Activated T-cell treated with anti-CD3 and anti-CD28 coated beads, Interleukin-2, amount 50 U/mL, for 1 hour (primary cell): ENCODE data around the gene CTDNEP1.
A peak's percentile ranks its signal among the peaks of the same experiment; 100 is the strongest.

Experiments
- DNase-seq: peaks from one replicate; pipeline ENCODE4 v3.0.0-alpha.2; 2020

The CTDNEP1 gene

GRCh38 chr17:7226721-7227710 is 24.5 kb downstream of the CTDNEP1 start:
- no peak for DNase-seq

GRCh38 chr17:7225711-7226331 is 25.7 kb downstream of the CTDNEP1 start:
- DNase-seq: no peak

GRCh38 chr17:7224661-7225111 is 26.8 kb downstream of the CTDNEP1 start:
- no peak for DNase-seq

- no peak for DNase-seq
Measured at GRCh38 chr17:7224110-7224509, 27.4 kb downstream of the CTDNEP1 start.

GRCh38 chr17:7223375-7223774 is 28.2 kb downstream of the CTDNEP1 start:
- no peak for DNase-seq

- no peak for DNase-seq
Measured at GRCh38 chr17:7222972-7223292, 28.6 kb downstream of the CTDNEP1 start.

- DNase-seq: no peak
Measured at GRCh38 chr17:7222093-7222971, 29.2 kb downstream of the CTDNEP1 start.

- no peak for DNase-seq
Measured at GRCh38 chr17:7221278-7222092, 30.0 kb downstream of the CTDNEP1 start.

GRCh38 chr17:7220593-7221277 is 30.8 kb downstream of the CTDNEP1 start:
- peak; percentile 70 for DNase-seq

GRCh38 chr17:7219812-7220592 is 31.5 kb downstream of the CTDNEP1 start, which contains the start of the genes ACADVL and DLG4:
Gene ACADVL (plus strand): TSS chr17:7219938. CDS start chr17:7219985, 47 bp downstream.
Gene DLG4 (minus strand): TSS chr17:7219836.
- DNase-seq: peak; percentile 80

GRCh38 chr17:7219229-7219811 is 32.2 kb downstream of the CTDNEP1 start:
- no peak for DNase-seq

- no peak for DNase-seq
Measured at GRCh38 chr17:7218758-7219157, 32.8 kb downstream of the CTDNEP1 start.

GRCh38 chr17:7218166-7218565 is 33.4 kb downstream of the CTDNEP1 start:
- DNase-seq: no peak

- DNase-seq: no peak
Measured at GRCh38 chr17:7217113-7217987, 34.2 kb downstream of the CTDNEP1 start.

- no peak for DNase-seq
Measured at GRCh38 chr17:7216242-7217112, 35.1 kb downstream of the CTDNEP1 start.

GRCh38 chr17:7215652-7216180 is 35.8 kb downstream of the CTDNEP1 start:
- no peak for DNase-seq

- DNase-seq: no peak
Measured at GRCh38 chr17:7215136-7215638, 36.3 kb downstream of the CTDNEP1 start.
